ENCODE results near the gene TTC19.

The TTC19 gene

GRCh38 chr17:16023881-16024280, 24.3 kb downstream of the TTC19 start:
- in situ Hi-C loops (cut with HindIII; ENCODE audit: low sequenced_read_pairs) = no loop called here
- DNase-seq (ENCODE audit: low read depth) = no peak
- no peak overlapping the region for H3K4me3 ChIP-seq (ENCODE audit: low read depth, low read length)
- no peak for TF ChIP-seq CTCF (IDR thresholded peaks at IDR 0.05; ENCODE audit: low read depth, low read length, missing control alignments)

GRCh38 chr17:16025202-16025601, 25.6 kb downstream of the TTC19 start:
- no peak for DNase-seq (ENCODE audit: low read depth)
- no peak for TF ChIP-seq CTCF (IDR thresholded peaks at IDR 0.05; ENCODE audit: low read depth, low read length, missing control alignments)
- H3K4me3 ChIP-seq (ENCODE audit: low read depth, low read length) = no peak overlapping the region
- in situ Hi-C loops (cut with HindIII; ENCODE audit: low sequenced_read_pairs) = no loop called here

GRCh38 chr17:16026895-16027294, 27.3 kb downstream of the TTC19 start:
- no peak overlapping the region for H3K4me3 ChIP-seq (ENCODE audit: low read depth, low read length)
- in situ Hi-C loops (cut with HindIII; ENCODE audit: low sequenced_read_pairs) = no loop called here
- no peak for TF ChIP-seq CTCF (IDR thresholded peaks at IDR 0.05; ENCODE audit: low read depth, low read length, missing control alignments)
- no peak for DNase-seq (ENCODE audit: low read depth)

GRCh38 chr17:16027708-16028584, 28.3 kb downstream of the TTC19 start:
- DNase-seq (ENCODE audit: low read depth) = peak; percentile 76
- no peak overlapping the region for H3K4me3 ChIP-seq (ENCODE audit: low read depth, low read length)
- TF ChIP-seq CTCF (IDR thresholded peaks at IDR 0.05; ENCODE audit: low read depth, low read length, missing control alignments) = no peak
- in situ Hi-C loops (cut with HindIII; ENCODE audit: low sequenced_read_pairs) = no loop called here

- no peak for TF ChIP-seq CTCF (IDR thresholded peaks at IDR 0.05; ENCODE audit: low read depth, low read length, missing control alignments)
- no peak for DNase-seq (ENCODE audit: low read depth)
- in situ Hi-C loops (cut with HindIII; ENCODE audit: low sequenced_read_pairs) = loop anchor here (10.0 kb wide), 1 partner anchor 89 kb away; the partner anchor contains the start of gene ADORA2B
- no peak overlapping the region for H3K4me3 ChIP-seq (ENCODE audit: low read depth, low read length)
Measured at GRCh38 chr17:16033729-16034349, 34.2 kb downstream of the TTC19 start.

- no peak overlapping the region for H3K4me3 ChIP-seq (ENCODE audit: low read depth, low read length)
- in situ Hi-C loops (cut with HindIII; ENCODE audit: low sequenced_read_pairs) = loop anchor here (10.0 kb wide), 1 partner anchor 91 kb away; the partner anchor contains the start of gene ADORA2B
- no peak for DNase-seq (ENCODE audit: low read depth)
- no peak for TF ChIP-seq CTCF (IDR thresholded peaks at IDR 0.05; ENCODE audit: low read depth, low read length, missing control alignments)
Measured at GRCh38 chr17:16036261-16036660, 36.6 kb downstream of the TTC19 start.
